Ishikawa (cell line): ENCODE measurements around the gene CD58.

Source experiments
- CEBPB ChIP-seq: IDR thresholded peaks from 2 replicates; pipeline ENCODE4 v1.6.1; 2012
- EP300 ChIP-seq: IDR thresholded peaks from 2 replicates; pipeline ENCODE4 v1.6.1; 2012; ENCODE audit warnings: borderline replicate concordance
- RAD21 ChIP-seq: IDR thresholded peaks from 2 replicates; pipeline ENCODE4 v1.6.1; 2012; ENCODE audit warnings: low read depth
- TCF12 ChIP-seq: IDR thresholded peaks from 2 replicates; pipeline ENCODE4 v1.6.1; 2012; ENCODE audit warnings: low read depth

GRCh38 chr1:116503546-116504307 lies 67.1 kb downstream of the CD58 start:
- TF ChIP-seq EP300 (no peak), TCF12 (no peak), CEBPB (no peak), RAD21 (no peak)
